Heart left ventricle (tissue), 16 donors: Measurements from ENCODE around the gene ANTKMT. TPM values are rescaled to one million over a fixed set of nuclear protein-coding genes. Genes with fewer than 3 reads are reported as not detected.

Experiments
- ATAC-seq, 4 donors: fragments of 200-7000 bp; cut with Tn5 transposase; one replicate each; pipeline ENCODE4 v1.9.1; 2020 to 2022; ENCODE audit warnings: moderate library complexity in 4 of 4, mild to moderate bottlenecking in 3 of 4, moderate number of reproducible peaks in 1 of 4
- DNase-seq, 5 donors: peaks; one replicate each; pipeline ENCODE4 v3.0.0-alpha.2; 2020
- H3K27ac ChIP-seq, 12 donors: fragments of 200-600 bp; sonication (generic) in 4 of 12; one replicate each; pipeline versions ENCODE4 v1.5.0 to v1.8.0; 2016 to 2022; ENCODE audit warnings: mild to moderate bottlenecking in 2 of 12
- H3K27me3 ChIP-seq, 9 donors: fragments of 200-600 bp; sonication (generic) in 2 of 9; one replicate each; pipeline versions ENCODE4 v1.5.1 to v1.8.0; 2016 to 2022; ENCODE audit warnings: mild to moderate bottlenecking in 3 of 9
- H3K36me3 ChIP-seq, 9 donors: fragments of 200-600 bp; sonication (generic) in 2 of 9; one replicate each; pipeline versions ENCODE4 v1.5.0 to v1.8.0; 2018 to 2022; ENCODE audit warnings: mild to moderate bottlenecking in 2 of 9
- H3K4me1 ChIP-seq, 12 donors: fragments of 200-600 bp; sonication (generic) in 4 of 12; one replicate each; pipeline versions ENCODE4 v1.5.0 to v1.8.0; 2016 to 2022; ENCODE audit warnings: mild to moderate bottlenecking in 3 of 12
- H3K4me3 ChIP-seq, 12 donors: fragments of 200-600 bp; sonication (generic) in 4 of 12; one replicate each; pipeline versions ENCODE4 v1.5.0 to v1.8.0; 2017 to 2022; ENCODE audit warnings: mild to moderate bottlenecking in 9 of 12, moderate library complexity in 4 of 12
- H3K9me3 ChIP-seq, 12 donors: fragments of 200-600 bp; sonication (generic) in 4 of 12; one replicate each; pipeline versions ENCODE4 v1.5.0 to v1.8.0; 2016 to 2022; ENCODE audit warnings: mild to moderate bottlenecking in 1 of 12
- CTCF ChIP-seq, 12 donors: fragments of 200-600 bp; sonication (generic) in 4 of 12; IDR thresholded peaks; one replicate each; pipeline versions ENCODE4 v1.5.0 to v1.8.0; 2018 to 2022; ENCODE audit warnings: antibody characterized with exemption in 12 of 12, mild to moderate bottlenecking in 5 of 12
- POLR2A ChIP-seq, 2 donors: fragments of 450-650 bp; IDR thresholded peaks; one replicate each; pipeline ENCODE4 v1.6.1; 2017; ENCODE audit warnings: antibody characterized with exemption in 2 of 2, mild to moderate bottlenecking in 2 of 2, moderate library complexity in 2 of 2
- WGBS, 4 donors: extraction: QIAGEN DNeasy Blood & Tissue Kit in 2 of 4; methylation state at CpG; one replicate each; pipeline versions ENCODE4 v1.1.5 to v1.1.7; 2013 to 2018; 5-methylcytosine and 5-hydroxymethylcytosine counted together
- intact Hi-C, 10 donors: fragments of 100-400 bp; cut with DNase I; formaldehyde crosslinking; loops; one replicate each; pipeline versions ENCODE4 v1.11.1 to v1.14.2; 2022
- polyA plus RNA-seq, 2 donors: library from polyadenylated mRNA; stranded (reverse); fragments of 200-250 nt; gene quantifications; one replicate each; pipeline ENCODE4 v1.2.3, GENCODE V29; 2013
- total RNA-seq, 9 donors: library from RNA; depleted of rRNA in 2 of 9; stranded (reverse); fragments of >200 nt in 2 of 9; fragmentation: NEBNext Ultra II Directional in 3 of 9; extraction: Animal tissue kit (Norgen Biotek cat#: 25700) in 3 of 9; gene quantifications; one replicate each; pipeline versions ENCODE4 v1.1.0 to v1.2.4, GENCODE V29; 2016 to 2023
- donor health status: ischemic (EF 13 %, LVEDD 7.1; RV severe dilation, severe dysfunction).
- donor health status: healthy with polysubstance abuse.
- donor health status: DM: no; HTN: yes; CAD: no.
- donor health status: DM: no; HTN: no; CAD: no.
- donor health status: ischemic (EF 25% LVEDD 6.9; RV normal size, moderate dysfunction).
- donor health status: ischemic (EF 25% LVEDD 5.7; RV mildly dilated, moderate dysfunction).
- donor health status: healthy.
- donor health status: DM: yes; HTN: yes; CAD: no.
- donor health status: ischemic (EF 35%, LVEDD 5.7; RV mildly dilated, moderate dysfunction).
- donor health status: nonischemic (EF 11% LVEDD 7.7; RV severe dilation, severe dysfunction).
- donor health status: DM: yes; HTN: yes; CAD: no.
- donor health status: PGD.
- donor health status: ischemic (EF 29% LVEDD 5.4; RV normal size, mild dysfunction).
- donor health status: nonischemic (EF 23%, LVEDD 6.1; RV moderate dilation, normal function).

ANTKMT gene
- total and polyA plus RNA-seq, 11 donors, result 22.9 to 48.6 (median 36.0) TPM

DNA sequence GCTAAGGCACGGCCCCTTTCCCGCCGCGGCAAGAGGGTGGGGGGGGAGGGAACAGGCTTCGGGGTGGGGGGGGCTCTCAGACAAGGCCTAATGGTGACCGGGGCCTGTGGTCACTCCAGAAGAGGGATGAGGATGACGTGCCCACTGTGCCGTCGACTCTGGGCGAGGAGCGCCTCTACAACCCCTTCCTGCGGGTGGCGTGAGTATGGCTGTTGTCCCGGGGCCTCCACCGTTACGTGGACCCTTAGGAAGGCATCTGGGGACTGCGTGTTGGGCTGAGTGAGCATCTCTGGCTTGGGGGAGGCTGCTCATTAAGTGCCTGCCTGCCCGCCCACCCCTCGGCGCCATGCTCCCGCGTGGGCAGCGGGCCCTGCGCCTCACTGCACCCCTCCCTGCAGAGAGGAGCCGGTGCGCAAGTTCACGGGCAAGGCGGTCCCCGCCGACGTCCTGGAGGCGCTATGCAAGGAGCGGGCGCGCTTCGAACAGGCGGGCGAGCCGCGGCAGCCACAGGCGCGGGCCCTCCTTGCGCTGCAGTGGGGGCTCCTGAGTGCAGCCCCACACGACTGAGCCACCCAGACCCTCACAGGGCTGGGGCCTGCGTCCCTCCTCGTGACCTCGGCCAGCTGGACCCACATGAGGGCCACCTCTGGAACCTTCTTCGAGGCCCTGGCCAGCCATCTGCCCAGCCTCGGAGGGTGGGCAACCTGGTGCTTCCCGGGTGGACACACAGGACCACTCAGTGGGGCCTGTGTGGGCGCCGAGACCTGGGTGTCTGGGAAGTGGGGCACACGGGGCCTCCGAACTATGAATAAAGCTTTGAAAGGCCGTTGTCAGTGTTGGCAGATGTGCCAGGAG is 8.2 kb downstream of the ANTKMT start:
- TF ChIP-seq CTCF (IDR thresholded peaks at IDR 0.05), result no peak
- TF ChIP-seq POLR2A (IDR thresholded peaks at IDR 0.05), result no peak
- peaks cover 0 to 38% (median 25%) of the 10 kb centered on the region in 9 donors for H3K36me3 ChIP-seq
- H3K27me3 ChIP-seq, result peaks cover 0 to 24% (median 0%) of the 10 kb centered on the region in 9 donors
- H3K4me3 ChIP-seq, result peak overlapping the region in 5 of 12 donors; percentile 56 to 65 (median 62)
- ATAC-seq (no peak), DNase-seq (peak in 3 of 5 donors; percentile 20 to 33 (median 30))
- intact Hi-C loops, result no loop called here
- H3K27ac ChIP-seq, result no peak overlapping the region
- H3K9me3 ChIP-seq, result no peaks in the 10 kb centered on the region
- 42 to 83% (median 62%) methylated on average over 27 to 55 of the region's 55 CpGs for WGBS, 4 donors
- peaks cover 8 to 33% (median 22%) of the 10 kb centered on the region in 12 donors for H3K4me1 ChIP-seq

- 90 to 95% (median 92%) methylated on average over 17 to 37 of the region's 37 CpGs for WGBS, 4 donors
- Histone ChIP-seq H3K27ac (no peak overlapping the region), H3K4me3 (no peak overlapping the region), H3K27me3 (peaks cover 0 to 24% (median 0%) of the 10 kb centered on the region in 9 donors), H3K4me1 (peaks cover 8 to 33% (median 22%) of the 10 kb centered on the region in 12 donors), H3K36me3 (peaks cover 0 to 47% (median 34%) of the 10 kb centered on the region in 9 donors), H3K9me3 (no peaks in the 10 kb centered on the region)
- no peak for TF ChIP-seq POLR2A (IDR thresholded peaks at IDR 0.05)
- TF ChIP-seq CTCF (IDR thresholded peaks at IDR 0.05), result no peak
- intact Hi-C loops, result no loop called here
- ATAC-seq, result no peak
- peak in 3 of 5 donors; percentile 19 to 25 (median 23) for DNase-seq
These were observed 9.1 kb downstream of the ANTKMT start for GRCh38 chr16:729768-730665.

DNA sequence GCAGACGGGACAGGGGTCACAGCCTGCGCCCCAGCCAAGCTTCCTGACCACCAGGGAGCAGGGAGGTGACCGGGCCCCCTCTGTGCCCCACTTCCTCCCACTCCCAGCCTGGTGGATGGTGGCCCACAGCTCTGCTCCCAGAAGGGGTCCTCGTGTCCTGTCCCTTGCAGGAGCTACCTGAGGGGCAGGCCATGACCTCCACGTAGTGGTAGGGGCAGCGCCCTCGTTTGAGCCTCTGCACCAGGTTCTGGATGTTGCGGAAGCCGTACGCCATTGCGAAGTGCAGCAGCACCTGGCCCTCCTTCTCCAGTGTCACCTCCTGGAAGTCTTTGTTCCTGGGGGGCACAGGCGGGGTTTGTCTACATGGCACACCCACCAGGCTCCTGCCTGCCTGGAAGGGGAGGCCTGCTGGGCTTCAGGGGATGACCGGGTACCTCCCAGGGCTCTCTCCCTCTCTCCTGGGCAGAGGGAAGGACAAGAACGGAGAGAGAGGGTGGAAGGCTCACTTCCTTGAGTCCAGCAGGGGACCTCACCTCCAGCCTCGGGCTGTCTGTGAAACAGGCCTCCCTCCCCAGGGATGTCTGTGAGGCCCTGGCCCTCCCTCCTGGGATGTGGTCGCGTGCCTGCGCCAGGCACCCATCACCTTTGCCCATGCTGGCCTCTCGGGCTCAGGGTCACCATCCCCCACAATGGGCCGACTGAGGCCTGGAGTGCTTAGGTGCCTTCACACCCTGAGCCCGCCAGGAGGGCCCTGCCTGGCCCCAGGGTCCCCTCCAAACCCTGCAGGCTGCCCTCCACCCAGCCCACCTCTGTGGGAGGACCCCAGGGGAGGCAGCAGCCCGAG is 9.9 kb downstream of the ANTKMT start:
- H3K36me3 ChIP-seq, result peaks cover 0 to 54% (median 43%) of the 10 kb centered on the region in 9 donors
- DNase-seq, result peak in 3 of 5 donors; percentile 5 to 25 (median 18)

More for the DNA sequence above, 9.9 kb downstream of the ANTKMT start:
- intact Hi-C loops, result no loop called here
- Histone ChIP-seq H3K27me3 (peaks cover 0 to 24% (median 0%) of the 10 kb centered on the region in 9 donors), H3K9me3 (no peaks in the 10 kb centered on the region), H3K4me3 (no peak overlapping the region), H3K27ac (no peak overlapping the region), H3K4me1 (peaks cover 8 to 33% (median 22%) of the 10 kb centered on the region in 12 donors)
- 86 to 90% (median 89%) methylated on average over 8 to 22 of the region's 22 CpGs for WGBS, 4 donors
- no peak for ATAC-seq
- TF ChIP-seq CTCF (IDR thresholded peaks at IDR 0.05) (no peak), POLR2A (IDR thresholded peaks at IDR 0.05) (no peak)
